Glutamatergic neuron (in vitro differentiated cells): Measurements from ENCODE around the gene UBLCP1. TPM values are rescaled to one million over a fixed set of nuclear protein-coding genes. Genes with fewer than 3 reads are reported as not detected.

Experiments
- DNase-seq: peaks from one replicate; pipeline ENCODE4 v3.0.0; 2022
- H3K27ac Mint-ChIP-seq: one replicate; pipeline ENCODE4 v1.8.0; 2020; ENCODE audit warnings: mild to moderate bottlenecking, mixed read lengths, inconsistent platforms; ENCODE audit not compliant: unreplicated experiment
- H3K27me3 Mint-ChIP-seq: one replicate; pipeline ENCODE4 v1.8.0; 2020; ENCODE audit warnings: mild to moderate bottlenecking, moderate library complexity, mixed read lengths, inconsistent platforms; ENCODE audit not compliant: unreplicated experiment
- H3K36me3 Mint-ChIP-seq: one replicate; pipeline ENCODE4 v1.8.0; 2020; ENCODE audit warnings: mild to moderate bottlenecking, mixed read lengths, inconsistent platforms; ENCODE audit not compliant: unreplicated experiment
- H3K4me1 Mint-ChIP-seq: one replicate; pipeline ENCODE4 v1.8.0; 2020; ENCODE audit warnings: mild to moderate bottlenecking, low read depth, mixed read lengths, inconsistent platforms; ENCODE audit not compliant: unreplicated experiment
- H3K4me3 Mint-ChIP-seq: one replicate; pipeline ENCODE4 v1.8.0; 2020; ENCODE audit warnings: mild to moderate bottlenecking, mixed read lengths, inconsistent platforms; ENCODE audit not compliant: unreplicated experiment
- H3K9me3 Mint-ChIP-seq: one replicate; pipeline ENCODE4 v1.8.0; 2020; ENCODE audit warnings: mild to moderate bottlenecking, moderate library complexity, mixed read lengths, inconsistent platforms; ENCODE audit not compliant: unreplicated experiment
- total RNA-seq: library from RNA; stranded (reverse); fragmentation: NEBNext Ultra II Directional; extraction: Animal tissue kit (Norgen Biotek cat#: 25700); gene quantifications from one replicate; pipeline ENCODE4 v1.2.1, GENCODE V29; 2021; ENCODE audit not compliant: unreplicated experiment
- TF ChIP-seq, protein P1 (sequence below): fragments of 200-600 bp; sonication (generic); IDR thresholded peaks from one replicate; pipeline ENCODE4 v1.5.0; 2021; ENCODE audit not compliant: partially characterized antibody, unreplicated experiment

The UBLCP1 gene
- total RNA-seq, 1 donor from 2014 or later: 24.3 TPM

DNA sequence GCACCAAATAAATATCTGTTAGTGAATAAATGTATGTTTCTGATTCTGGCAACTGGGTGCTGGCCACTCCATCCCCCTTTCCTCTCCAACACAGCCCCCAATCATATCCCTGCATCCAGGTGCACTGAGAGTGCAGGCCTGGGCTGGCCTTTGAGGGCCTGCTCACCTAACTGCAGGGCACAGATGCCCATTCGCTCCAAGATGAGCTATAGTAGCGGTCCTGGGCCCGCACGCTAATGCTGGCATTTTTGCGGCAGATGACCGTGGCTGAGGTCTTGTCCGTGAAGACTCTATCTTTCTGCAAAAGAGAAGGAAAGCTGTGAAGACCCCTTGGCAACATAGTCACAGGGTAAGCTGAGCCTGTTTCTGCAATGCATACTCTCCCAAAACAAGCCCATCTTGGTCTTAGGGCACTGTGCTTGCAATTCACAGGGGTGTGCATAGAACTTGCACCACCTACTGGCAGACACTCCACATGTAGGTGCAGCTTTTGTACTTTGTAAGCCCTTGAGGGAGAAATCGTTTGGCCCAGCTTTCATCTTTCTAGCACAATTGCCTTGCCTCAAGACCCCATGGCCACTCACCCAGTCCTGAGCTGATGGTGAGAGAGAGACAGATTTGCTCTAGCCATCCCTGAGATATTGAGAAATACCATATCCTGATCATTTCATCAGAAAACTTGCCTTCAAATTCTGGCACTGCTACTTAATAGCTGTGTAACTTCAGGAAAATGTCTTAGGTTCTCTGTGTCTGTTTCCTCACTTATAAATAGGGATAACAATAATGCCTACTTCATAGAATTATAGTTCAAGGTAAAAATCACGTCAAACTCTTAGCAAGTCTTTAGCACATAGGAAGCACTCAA is 53.7 kb downstream of the UBLCP1 start:
- H3K27me3 Mint-ChIP-seq: no peaks in the 10 kb centered on the region
- H3K9me3 Mint-ChIP-seq: no peaks in the 10 kb centered on the region
- H3K27ac Mint-ChIP-seq: no peak overlapping the region
- peaks cover 4% of the 10 kb centered on the region for H3K4me1 Mint-ChIP-seq
- H3K4me3 Mint-ChIP-seq: no peak overlapping the region
- H3K36me3 Mint-ChIP-seq: no peaks in the 10 kb centered on the region
- peak; percentile 38 for DNase-seq
- TF ChIP-seq, protein P1, sequence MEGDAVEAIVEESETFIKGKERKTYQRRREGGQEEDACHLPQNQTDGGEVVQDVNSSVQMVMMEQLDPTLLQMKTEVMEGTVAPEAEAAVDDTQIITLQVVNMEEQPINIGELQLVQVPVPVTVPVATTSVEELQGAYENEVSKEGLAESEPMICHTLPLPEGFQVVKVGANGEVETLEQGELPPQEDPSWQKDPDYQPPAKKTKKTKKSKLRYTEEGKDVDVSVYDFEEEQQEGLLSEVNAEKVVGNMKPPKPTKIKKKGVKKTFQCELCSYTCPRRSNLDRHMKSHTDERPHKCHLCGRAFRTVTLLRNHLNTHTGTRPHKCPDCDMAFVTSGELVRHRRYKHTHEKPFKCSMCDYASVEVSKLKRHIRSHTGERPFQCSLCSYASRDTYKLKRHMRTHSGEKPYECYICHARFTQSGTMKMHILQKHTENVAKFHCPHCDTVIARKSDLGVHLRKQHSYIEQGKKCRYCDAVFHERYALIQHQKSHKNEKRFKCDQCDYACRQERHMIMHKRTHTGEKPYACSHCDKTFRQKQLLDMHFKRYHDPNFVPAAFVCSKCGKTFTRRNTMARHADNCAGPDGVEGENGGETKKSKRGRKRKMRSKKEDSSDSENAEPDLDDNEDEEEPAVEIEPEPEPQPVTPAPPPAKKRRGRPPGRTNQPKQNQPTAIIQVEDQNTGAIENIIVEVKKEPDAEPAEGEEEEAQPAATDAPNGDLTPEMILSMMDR: peak; percentile 50

DNA sequence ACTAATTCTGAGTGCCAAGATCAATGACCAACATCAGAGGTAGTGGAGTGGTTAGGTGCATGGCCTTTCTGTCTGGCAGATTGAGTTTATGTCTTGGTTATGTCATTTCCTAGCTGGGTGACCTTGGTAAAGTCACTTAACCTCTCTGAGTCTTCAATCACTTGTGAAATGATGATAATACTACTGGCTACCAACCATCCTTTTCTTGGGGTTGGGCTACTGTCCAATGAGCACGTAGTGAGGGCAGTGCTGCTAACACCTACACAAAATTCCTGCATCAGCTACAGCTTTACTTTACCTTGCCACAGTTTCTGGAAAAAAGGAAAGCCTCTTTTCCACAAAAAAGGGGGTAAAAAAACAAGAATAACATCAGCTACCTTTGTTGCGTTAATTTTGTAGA is 54.8 kb downstream of the UBLCP1 start:
- Mint-ChIP-seq H3K36me3 (no peaks in the 10 kb centered on the region), H3K4me3 (no peak overlapping the region), H3K27me3 (no peaks in the 10 kb centered on the region), H3K4me1 (peaks cover 4% of the 10 kb centered on the region), H3K27ac (no peak overlapping the region), H3K9me3 (no peaks in the 10 kb centered on the region)
- TF ChIP-seq, protein P1: no peak
- no peak for DNase-seq

DNA sequence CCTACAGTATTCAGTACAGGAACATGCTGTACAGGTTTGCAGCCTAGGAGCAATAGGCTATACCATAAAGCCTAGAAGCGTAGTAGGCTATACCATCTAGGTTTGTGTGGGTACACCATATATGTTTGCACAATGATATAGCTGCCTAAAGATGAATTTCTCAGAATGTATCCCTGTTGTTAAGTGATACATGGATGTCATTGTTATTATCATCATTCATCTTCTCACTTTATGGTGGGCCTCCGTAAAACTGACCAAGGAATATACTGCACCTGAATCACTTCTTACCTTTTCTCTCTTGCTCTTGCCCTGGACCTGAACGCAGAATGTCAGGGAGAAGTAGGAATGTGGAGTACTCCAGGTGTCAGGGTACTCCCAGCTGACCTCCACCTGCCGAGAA is 55.4 kb downstream of the UBLCP1 start:
- Mint-ChIP-seq H3K27ac (no peak overlapping the region), H3K27me3 (no peaks in the 10 kb centered on the region), H3K9me3 (no peaks in the 10 kb centered on the region), H3K36me3 (no peaks in the 10 kb centered on the region), H3K4me3 (no peak overlapping the region), H3K4me1 (peaks cover 2% of the 10 kb centered on the region)
- DNase-seq: no peak
- TF ChIP-seq, protein P1: no peak

DNA sequence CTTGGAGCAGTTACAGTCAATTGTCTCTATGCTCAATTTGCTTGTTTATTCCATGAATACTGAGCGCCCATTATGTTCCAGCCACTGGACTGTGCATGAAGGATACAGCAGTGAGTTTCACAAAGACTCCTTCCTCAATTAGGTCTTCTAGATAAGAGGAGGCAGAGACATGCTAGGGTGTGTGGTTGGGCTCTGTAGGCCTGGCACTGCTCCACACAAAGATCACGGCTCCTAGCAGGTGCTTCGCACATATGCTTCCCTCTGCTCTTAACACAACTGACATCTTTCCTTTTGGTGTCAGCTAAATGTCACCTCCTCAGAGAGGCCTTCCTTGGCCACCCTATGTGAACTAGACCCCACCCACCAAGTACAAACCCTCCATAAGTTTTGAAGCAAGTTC is 56.3 kb downstream of the UBLCP1 start:
- Mint-ChIP-seq H3K27ac (no peak overlapping the region), H3K4me1 (peaks cover 1% of the 10 kb centered on the region), H3K4me3 (no peak overlapping the region), H3K9me3 (no peaks in the 10 kb centered on the region), H3K27me3 (no peaks in the 10 kb centered on the region), H3K36me3 (no peaks in the 10 kb centered on the region)
- no peak for DNase-seq
- TF ChIP-seq, protein P1: no peak

DNA sequence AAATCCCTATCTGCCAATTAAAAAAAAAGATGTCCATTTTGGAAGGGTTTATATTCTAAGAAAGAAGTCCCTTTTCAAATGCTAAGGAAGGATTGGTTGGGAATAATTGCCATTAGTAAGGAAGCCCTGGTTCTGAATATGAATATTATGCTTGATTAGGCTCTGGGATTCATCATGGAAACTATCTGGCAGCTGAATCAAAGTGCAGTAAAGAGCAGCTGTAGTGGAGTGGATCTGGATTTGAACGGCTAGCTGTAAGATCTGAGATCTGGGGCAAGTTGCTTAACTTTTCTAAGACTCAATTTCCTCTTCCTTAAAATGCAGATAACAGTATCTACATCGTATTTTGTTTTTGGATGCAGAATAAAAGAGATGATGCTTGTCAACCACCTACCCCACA is 56.7 kb downstream of the UBLCP1 start:
- no peak overlapping the region for H3K4me3 Mint-ChIP-seq
- no peaks in the 10 kb centered on the region for H3K36me3 Mint-ChIP-seq
- no peaks in the 10 kb centered on the region for H3K9me3 Mint-ChIP-seq
- H3K27ac Mint-ChIP-seq: no peak overlapping the region
- peaks cover 1% of the 10 kb centered on the region for H3K4me1 Mint-ChIP-seq
- DNase-seq: no peak
- no peaks in the 10 kb centered on the region for H3K27me3 Mint-ChIP-seq
- TF ChIP-seq, protein P1: no peak
